NT2/D1 (cell line): Measurements from ENCODE around the gene MRPL58.

Experiments used
- YY1 ChIP-seq: IDR thresholded peaks from 2 replicates; pipeline ENCODE4 v1.6.1; 2011; ENCODE audit not compliant: insufficient read length, insufficient read depth
- ZNF274 ChIP-seq: IDR thresholded peaks from 2 replicates; pipeline ENCODE4 v1.6.1; 2011; ENCODE audit warnings: mild to moderate bottlenecking, low read depth, low read length

DNA sequence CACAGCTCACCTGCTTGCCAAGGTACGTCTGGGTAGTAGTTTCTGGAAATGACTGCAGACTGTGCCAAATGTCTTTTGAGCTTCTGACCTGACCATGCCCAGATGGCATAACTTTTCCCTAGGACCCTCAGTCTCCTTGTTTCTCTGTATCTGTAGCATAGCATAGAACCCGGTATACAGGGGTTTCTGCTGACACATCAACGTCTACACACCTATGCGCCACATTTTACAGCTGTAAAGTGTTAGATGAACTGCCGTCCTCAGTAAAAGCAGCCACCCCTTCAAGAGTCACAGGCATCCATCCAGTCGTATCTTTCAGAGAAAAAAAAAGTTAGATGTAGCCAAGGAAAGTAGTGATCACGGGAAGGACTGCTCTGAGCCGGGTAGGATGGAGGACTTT, 52.0 kb downstream of the MRPL58 start:
- TF ChIP-seq YY1: no peak
- no peak for TF ChIP-seq ZNF274
